Activated CD8-positive, alpha-beta T cell treated with anti-CD3 and anti-CD28 coated beads for 36 hours (primary cell): ENCODE results near the gene KAT2A. TPM values are rescaled to one million over a fixed set of nuclear protein-coding genes. Genes with fewer than 3 reads are reported as not detected.

ENCODE experiments used
- ATAC-seq: fragments of 200-7000 bp; cut with Tn5 transposase; one replicate; pipeline ENCODE4 v1.10.0; 2021; ENCODE audit warnings: mild to moderate bottlenecking, moderate library complexity
- CTCF ChIA-PET: fragments of 350-600 bp; sonication (Branson Sonifier 250); formaldehyde crosslinking; loops from one replicate; lab custom pipeline; 2021; ENCODE audit warnings: antibody characterized with exemption; lab: Charles Lee
- POLR2A ChIA-PET: fragments of 350-600 bp; sonication (Branson Sonifier 250); formaldehyde crosslinking; loops from one replicate; lab custom pipeline; 2021; ENCODE audit warnings: antibody characterized with exemption; lab: Charles Lee
- DNase-seq: peaks from one replicate; pipeline ENCODE4 v3.0.0-alpha.2; 2020
- H3K27ac Mint-ChIP-seq: one replicate; pipeline ENCODE4 v1.8.0; 2021; ENCODE audit warnings: mild to moderate bottlenecking, mixed read lengths
- H3K27me3 Mint-ChIP-seq: one replicate; pipeline ENCODE4 v1.8.0; 2021; ENCODE audit warnings: mixed read lengths
- H3K36me3 Mint-ChIP-seq: one replicate; pipeline ENCODE4 v1.8.0; 2021; ENCODE audit warnings: low read depth, mixed read lengths
- H3K4me1 Mint-ChIP-seq: one replicate; pipeline ENCODE4 v1.8.0; 2021; ENCODE audit warnings: low read depth, mixed read lengths
- H3K4me3 Mint-ChIP-seq: one replicate; pipeline ENCODE4 v1.8.0; 2021; ENCODE audit warnings: mild to moderate bottlenecking, moderate library complexity, mixed read lengths
- H3K9me3 Mint-ChIP-seq: one replicate; pipeline ENCODE4 v1.8.0; 2021; ENCODE audit warnings: mixed read lengths
- CTCF ChIP-seq: fragments of 200-600 bp; IDR thresholded peaks from one replicate; pipeline ENCODE4 v1.8.0; 2022; ENCODE audit warnings: antibody characterized with exemption, mild to moderate bottlenecking
- intact Hi-C: fragments of 100-400 bp; cut with micrococcal nuclease; formaldehyde crosslinking; loops from one replicate; pipeline ENCODE4 v1.10.0; 2022
- total RNA-seq, 2 experiments: library from RNA; stranded (reverse); gene quantifications; one replicate each; pipeline ENCODE4 v1.2.3, GENCODE V29; 2021

Gene KAT2A
- total RNA-seq, 2 experiments from 2014 or later: 49.2 to 50.2 TPM

GRCh38 chr17:42097691-42098631, 23.2 kb downstream of the KAT2A start, which contains the start of gene ZNF385C:
Gene ZNF385C, minus strand, starts transcription at chr17:42098473. Its CDS starts 35,417 bp downstream, at chr17:42063056.
- H3K4me3 Mint-ChIP-seq: peak within 1 kb of the TSS; percentile 45
- no peak within 1 kb of the TSS for H3K27ac Mint-ChIP-seq
- no peak for TF ChIP-seq CTCF
- H3K36me3 Mint-ChIP-seq: no peaks in the 10 kb centered on the region
- ChIA-PET CTCF (interaction anchor here (0.7 to 8.2 kb wide), 14 partner anchors 13 to 391 kb away, joined by 3 to 72 read pairs (median 3); partner anchors contain the start of genes KAT2A and NKIRAS2), POLR2A (interaction anchor here (1.0 to 3.5 kb wide), 5 partner anchors 10 to 78 kb away, joined by 3 to 14 read pairs (median 4); partner anchors contain the start of genes DHX58 and NKIRAS2)
- intact Hi-C loops: no loop called here
- peaks cover 13% of the 10 kb centered on the region for H3K27me3 Mint-ChIP-seq
- peaks cover 9% of the 10 kb centered on the region for H3K4me1 Mint-ChIP-seq
- ATAC-seq: peak; percentile 66
- H3K9me3 Mint-ChIP-seq: no peaks in the 10 kb centered on the region
- peak; percentile 50 for DNase-seq

- H3K4me1 Mint-ChIP-seq: peaks cover 9% of the 10 kb centered on the region
- intact Hi-C loops: no loop called here
- no peaks in the 10 kb centered on the region for H3K36me3 Mint-ChIP-seq
- no peaks in the 10 kb centered on the region for H3K9me3 Mint-ChIP-seq
- POLR2A ChIA-PET: interaction anchor here (1.3 to 3.5 kb wide), 2 partner anchors 17 to 58 kb away, joined by 3 to 14 read pairs; partner anchors contain the start of genes DHX58 and RAB5C
- H3K4me3 Mint-ChIP-seq: no peak overlapping the region
- CTCF ChIA-PET: interaction anchor here (1.1 to 8.2 kb wide), 7 partner anchors 16 to 390 kb away, joined by 3 to 72 read pairs (median 3); partner anchors contain the start of gene KAT2A
- DNase-seq (no peak), ATAC-seq (no peak)
- no peak for TF ChIP-seq CTCF
- H3K27ac Mint-ChIP-seq: no peak overlapping the region
- H3K27me3 Mint-ChIP-seq: peaks cover 13% of the 10 kb centered on the region
Measured at GRCh38 chr17:42096360-42097111, 24.6 kb downstream of the KAT2A start.

GRCh38 chr17:42094375-42095069, 26.6 kb downstream of the KAT2A start:
- no peak overlapping the region for H3K4me3 Mint-ChIP-seq
- H3K27ac Mint-ChIP-seq: no peak overlapping the region
- CTCF ChIA-PET: interaction anchor here (1.2 to 1.5 kb wide), 2 partner anchors 27 to 29 kb away, joined by 5 read pairs; no protein-coding TSS in a partner anchor
- DNase-seq (no peak), ATAC-seq (no peak)
- peaks cover 15% of the 10 kb centered on the region for H3K27me3 Mint-ChIP-seq
- peaks cover 9% of the 10 kb centered on the region for H3K4me1 Mint-ChIP-seq
- POLR2A ChIA-PET: interaction anchor here (1.2 kb wide), 1 partner anchor 127 kb away, joined by 3 read pairs; no protein-coding TSS in a partner anchor
- H3K9me3 Mint-ChIP-seq: no peaks in the 10 kb centered on the region
- no peaks in the 10 kb centered on the region for H3K36me3 Mint-ChIP-seq
- no peak for TF ChIP-seq CTCF
- intact Hi-C loops: no loop called here

GRCh38 chr17:42092939-42093338, 28.2 kb downstream of the KAT2A start:
- ATAC-seq: no peak
- intact Hi-C loops: no loop called here

More at GRCh38 chr17:42092939-42093338, 28.2 kb downstream of the KAT2A start:
- TF ChIP-seq CTCF: no peak
- ChIA-PET POLR2A (no interaction called here), CTCF (interaction anchor here (1.3 to 2.8 kb wide), 3 partner anchors 16 to 27 kb away, joined by 4 to 12 read pairs (median 5); no protein-coding TSS in a partner anchor)
- peaks cover 6% of the 10 kb centered on the region for H3K4me1 Mint-ChIP-seq
- peaks cover 13% of the 10 kb centered on the region for H3K27me3 Mint-ChIP-seq
- H3K27ac Mint-ChIP-seq: no peak overlapping the region
- no peak for DNase-seq
- no peaks in the 10 kb centered on the region for H3K9me3 Mint-ChIP-seq
- no peak overlapping the region for H3K4me3 Mint-ChIP-seq
- H3K36me3 Mint-ChIP-seq: no peaks in the 10 kb centered on the region
